Measurements from ENCODE around the gene NRCAM.
"Not testable (repeated sequence)": the region's sequence is repeated elsewhere in the genome, so short reads cannot be mapped to it uniquely, and the experiment has no call there.

Gene NRCAM

GRCh38 chr7:108455998-108456677 lies at the start of gene NRCAM:
Gene NRCAM (minus strand): TSS chr7:108456436. CDS start chr7:108240064, 216,372 bp downstream.
- DNase-seq: no peak

DNA sequence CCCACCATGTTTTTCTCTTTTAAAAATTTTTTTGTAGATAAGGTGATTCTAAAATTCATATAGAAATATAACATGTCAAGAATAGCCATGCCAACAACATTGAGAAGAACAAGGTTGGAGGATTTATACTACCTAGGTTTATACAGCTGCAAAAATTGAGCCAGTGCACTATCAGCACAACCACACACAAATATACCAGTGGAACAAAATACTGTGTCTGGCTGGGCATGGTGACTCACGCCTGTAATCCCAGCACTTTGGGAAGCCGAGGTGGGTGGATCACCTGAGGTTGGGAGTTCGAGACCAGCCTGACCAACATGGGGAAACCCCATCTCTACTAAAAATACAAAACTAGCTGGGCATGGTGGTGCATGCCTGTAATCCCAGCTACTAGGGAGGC lies 48.3 kb upstream of the NRCAM start:
- not testable (repeated sequence) for DNase-seq

DNA sequence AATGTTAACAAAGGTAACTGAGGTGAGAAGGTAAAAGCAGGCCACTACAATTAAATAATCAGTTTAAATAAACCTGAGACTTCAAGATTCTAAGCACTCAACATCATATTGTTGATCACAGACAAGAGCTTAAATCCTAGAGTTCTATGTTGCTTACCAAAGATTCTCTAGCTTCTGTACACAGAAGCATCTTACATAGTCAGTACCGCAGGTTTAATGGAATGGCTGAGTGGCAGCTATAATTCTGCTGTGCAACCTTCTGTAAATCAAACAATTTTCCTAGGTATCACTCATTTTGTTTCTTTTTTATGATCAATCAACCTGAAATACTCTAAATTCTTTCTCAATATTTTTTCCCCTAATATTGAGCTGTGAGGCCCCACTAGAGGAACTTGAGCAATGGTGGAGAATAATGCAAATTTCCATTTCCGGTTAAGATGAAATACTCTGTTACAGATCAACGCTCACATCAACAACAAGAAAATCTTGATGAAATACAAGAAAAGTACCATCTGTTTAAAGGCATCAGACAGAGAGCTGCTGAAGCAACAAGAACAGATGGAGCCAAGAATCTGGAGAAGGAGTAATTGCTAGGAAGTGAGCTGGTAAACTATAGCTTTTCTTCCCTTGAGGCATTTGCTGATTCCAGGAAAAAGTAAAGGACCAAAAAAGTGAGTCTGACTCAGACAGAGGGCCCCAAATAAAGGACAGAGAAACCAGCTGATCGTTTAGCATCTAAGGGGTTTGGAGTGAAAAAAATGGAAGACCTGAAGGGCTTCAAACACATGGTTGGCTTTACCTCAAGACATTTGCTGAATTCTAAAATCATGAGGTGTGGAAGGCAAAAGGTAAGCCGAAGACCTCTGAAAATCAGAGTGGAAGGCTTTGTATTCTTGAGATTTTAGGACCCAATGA lies 47.1 kb upstream of the NRCAM start:
- DNase-seq: no peak

- DNase-seq: no peak
Observed at GRCh38 chr7:108499566-108499965, 43.3 kb upstream of the NRCAM start.

DNA sequence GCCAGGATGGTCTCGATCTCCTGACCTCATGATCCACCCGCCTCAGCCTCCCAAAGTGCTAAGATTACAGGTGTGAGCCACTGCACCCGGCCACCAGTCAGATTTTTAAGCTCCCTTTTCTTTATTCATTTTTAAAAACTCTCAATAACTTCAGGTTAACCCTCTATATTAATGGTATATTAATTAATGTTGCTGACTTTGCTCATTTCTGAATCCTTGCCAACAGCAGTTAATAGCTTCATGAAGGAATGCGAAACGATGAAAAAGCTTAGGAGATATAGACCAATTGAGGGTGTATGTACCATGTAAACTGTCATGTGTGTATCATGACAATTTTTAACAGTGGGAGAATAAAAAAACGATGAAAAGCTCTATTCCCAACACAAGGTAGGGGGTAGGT lies 42.2 kb upstream of the NRCAM start:
- DNase-seq: no peak

- DNase-seq: peak; percentile 56
Observed at GRCh38 chr7:108497082-108497725, 41.0 kb upstream of the NRCAM start.

DNA sequence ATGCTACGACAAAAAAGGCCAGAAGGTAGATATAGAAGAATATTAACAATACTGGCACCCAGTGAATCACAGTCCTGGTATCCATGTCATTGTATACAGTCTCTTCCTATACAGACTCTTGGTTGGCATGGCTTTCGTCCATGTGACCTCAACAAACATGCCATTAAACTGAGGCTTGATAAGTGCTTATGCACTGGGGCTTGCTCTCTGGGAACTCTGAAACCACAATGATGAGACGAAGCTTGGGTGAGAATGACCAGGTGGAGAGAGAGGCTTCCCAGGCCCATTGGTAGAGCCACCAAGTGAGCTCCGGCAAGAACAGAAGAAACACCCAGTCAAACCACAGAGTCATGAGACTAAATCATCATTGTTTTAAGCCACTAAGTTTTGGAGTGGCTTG lies 36.5 kb upstream of the NRCAM start:
- DNase-seq: no peak

GRCh38 chr7:108488768-108489538 lies 32.7 kb upstream of the NRCAM start:
- DNase-seq: no peak

DNA sequence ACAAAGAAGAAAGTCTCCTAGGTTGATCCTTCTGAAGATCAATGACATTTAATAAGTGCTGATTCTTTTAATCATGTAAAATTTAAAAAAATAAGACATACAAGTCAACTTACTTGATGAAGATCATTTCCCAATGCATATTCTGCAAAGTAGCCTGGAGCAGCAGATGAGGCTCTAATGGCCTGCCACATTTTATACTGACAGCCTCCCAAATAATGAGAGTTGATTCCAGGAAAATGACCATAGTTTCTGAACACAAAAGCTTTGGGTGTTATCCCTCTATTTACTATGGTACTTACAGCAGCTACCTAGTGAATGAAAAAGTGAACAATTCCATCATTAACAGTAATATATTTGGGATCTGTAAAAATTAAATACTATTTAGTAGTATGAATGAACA lies 31.4 kb upstream of the NRCAM start:
- no peak for DNase-seq

- DNase-seq: no peak
Observed at GRCh38 chr7:108486291-108486966, 30.2 kb upstream of the NRCAM start.

- DNase-seq: no peak
Observed at GRCh38 chr7:108484137-108484536, 27.9 kb upstream of the NRCAM start.

DNA sequence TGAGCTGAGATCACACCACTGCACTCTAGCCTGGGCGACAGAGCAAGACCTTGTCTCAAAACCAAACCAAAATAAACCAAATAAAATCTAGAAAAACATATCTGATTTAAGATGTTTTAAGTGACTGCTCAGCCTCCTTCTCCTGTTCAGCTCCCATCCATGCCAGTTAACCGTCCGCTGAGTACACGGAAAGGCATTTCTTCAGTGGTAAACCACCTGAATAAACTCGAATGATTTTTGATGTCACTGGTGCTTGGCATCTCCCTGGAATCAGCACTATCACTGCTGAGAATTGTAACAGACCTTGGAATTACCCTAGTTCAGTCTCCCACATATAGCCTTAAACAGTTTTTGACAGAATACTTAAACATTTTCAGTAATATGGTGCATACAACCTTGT lies 24.1 kb upstream of the NRCAM start:
- DNase-seq: no peak

- DNase-seq: no peak
Observed at GRCh38 chr7:108479751-108480150, 23.5 kb upstream of the NRCAM start.

GRCh38 chr7:108479118-108479517 lies 22.9 kb upstream of the NRCAM start:
- no peak for DNase-seq

GRCh38 chr7:108468246-108468645 lies 12.0 kb upstream of the NRCAM start:
- no peak for DNase-seq

GRCh38 chr7:108467391-108467790 lies 11.2 kb upstream of the NRCAM start:
- no peak for DNase-seq

DNA sequence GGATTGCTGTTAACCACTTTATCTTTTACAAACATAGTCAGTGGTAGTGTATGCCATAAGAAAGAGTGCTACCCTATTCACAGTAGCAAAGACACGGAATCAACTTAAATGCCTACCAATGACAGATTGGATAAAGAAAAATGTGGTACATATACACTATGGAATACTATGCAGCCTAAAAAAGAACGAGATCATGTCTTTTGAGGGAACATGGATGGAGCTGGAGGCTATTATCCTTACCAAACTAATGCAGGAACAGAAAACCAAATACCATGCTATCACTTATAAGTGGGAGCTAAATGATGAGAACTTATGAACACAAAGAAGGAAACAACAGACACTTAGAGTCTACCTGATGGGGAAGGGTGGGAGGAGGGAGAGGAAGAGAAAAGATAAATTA lies 10.1 kb upstream of the NRCAM start:
- not testable (repeated sequence) for DNase-seq

GRCh38 chr7:108464743-108465142 lies 8.5 kb upstream of the NRCAM start:
- no peak for DNase-seq

- DNase-seq: peak; percentile 13
Observed at GRCh38 chr7:108463613-108464012, 7.4 kb upstream of the NRCAM start.

GRCh38 chr7:108461840-108462239 lies 5.6 kb upstream of the NRCAM start:
- no peak for DNase-seq

- DNase-seq: no peak
Observed at GRCh38 chr7:108460964-108461363, 4.7 kb upstream of the NRCAM start.

DNA sequence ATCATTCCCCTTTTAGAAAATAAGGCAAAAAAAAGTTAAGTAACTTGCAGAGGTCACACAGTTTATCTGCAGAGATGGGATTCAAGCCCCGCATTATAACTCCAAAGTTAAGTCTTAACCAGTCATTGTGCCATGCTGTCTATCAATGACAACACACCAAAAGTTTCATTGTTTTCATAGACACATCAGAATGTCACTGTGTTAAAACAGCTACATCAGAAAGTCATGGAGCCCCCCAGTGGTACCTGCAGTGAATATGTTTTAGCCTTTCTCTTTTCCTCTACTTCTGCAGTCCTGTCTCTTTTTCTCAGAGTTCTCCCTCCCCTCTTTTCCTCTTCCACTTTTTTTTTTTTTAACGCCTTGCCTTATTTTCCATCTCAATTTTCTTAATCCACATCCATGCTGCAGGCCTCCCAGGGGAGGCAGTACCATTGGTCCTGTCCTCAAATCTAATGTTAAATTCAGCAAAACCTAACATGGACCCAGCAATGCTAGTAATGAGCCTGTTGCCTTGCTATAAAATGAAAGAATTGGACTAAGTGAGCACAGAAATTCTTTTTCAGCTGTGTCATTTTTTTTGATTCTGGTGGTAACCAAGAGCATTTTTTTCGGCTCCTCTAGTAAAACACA lies 3.8 kb upstream of the NRCAM start:
- DNase-seq: no peak
